Measurements from ENCODE around the gene RND1. TPM values are rescaled to one million over a fixed set of nuclear protein-coding genes. Genes with fewer than 3 reads are reported as not detected.

RND1 gene
- polyA plus RNA-seq, 2 of the 4 experiments (the other 2 are of a cell fraction), result 26.5 to 37.8 TPM

DNA sequence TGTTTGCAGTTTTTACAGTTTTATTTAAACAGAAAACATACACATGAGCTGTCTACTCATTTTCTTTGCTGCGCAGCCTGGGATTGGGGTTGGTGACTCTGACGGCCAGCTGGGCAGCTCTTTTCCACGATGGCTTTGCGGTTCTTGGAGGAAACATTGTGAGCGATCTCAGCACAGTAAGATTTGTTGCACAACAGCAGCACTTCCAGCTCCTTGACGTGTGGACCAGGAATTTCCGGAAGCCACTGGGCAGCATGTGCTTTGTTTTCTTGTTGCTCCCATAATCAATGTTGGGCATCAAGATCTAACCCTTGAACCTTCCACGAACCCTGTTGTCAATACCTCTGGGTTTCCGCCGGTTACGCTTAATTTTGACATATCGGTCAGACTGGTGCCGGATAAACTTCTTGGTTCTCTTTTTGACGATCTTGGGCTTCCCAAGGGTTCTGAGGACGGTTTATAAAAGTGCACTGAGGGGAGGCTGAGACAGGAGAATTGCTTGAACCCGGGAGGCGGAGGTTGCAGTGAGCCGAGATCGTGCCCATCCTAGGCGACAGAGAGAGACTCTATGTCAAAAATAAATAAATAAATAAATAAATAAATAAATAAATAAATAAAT, 37.8 kb upstream of the RND1 start:
- ChIA-PET POLR2A (interaction anchor here (0.9 to 1.4 kb wide), 3 partner anchors 38 to 54 kb away, joined by 3 to 12 read pairs (median 5); partner anchors contain the start of genes ARF3, DDX23 and RND1), CTCF (interaction anchor here (0.6 to 6.8 kb wide), 32 partner anchors 9 to 456 kb away, joined by 3 to 107 read pairs (median 6); partner anchors contain the start of genes ARF3, DDX23, FKBP11 and WNT1)
- peaks cover 14% of the 10 kb centered on the region; the same call in 2 of the 3 replicates for H3K4me1 ChIP-seq
- H3K9me3 ChIP-seq, result no peaks in the 10 kb centered on the region
- FAIRE-seq (no peak), ATAC-seq (no peak), DNase-seq (ENCODE audit: low read depth in 1 of 2, low spot score in 1 of 2) (no peak)
- 46% methylated on average over 20 of the region's 20 CpGs for WGBS (ENCODE audit: missing lambda C conversion rate)
- H3K4me3 ChIP-seq, result peak overlapping the region; percentile 52
- peak overlapping the region in 1 of 2 experiments; percentile 44; a peak in 2 of 6 replicates for H3K27ac ChIP-seq
- H3K4me2 ChIP-seq, result peak overlapping the region; percentile 89
- 0 out of 4 replicates have a peak, but pooled peaks of 1 of the 2 experiments have one; percentile 15 for TF ChIP-seq CEBPB (IDR thresholded peaks at IDR 0.05)
- no peak for TF ChIP-seq FOSB (CRISPR knock-in tag; IDR thresholded peaks at IDR 0.05)
- TF ChIP-seq ZC3H11A (IDR thresholded peaks at IDR 0.05), result peak; percentile 100

GRCh38 chr12:48901278-48901677, 35.6 kb upstream of the RND1 start:
- DNase-seq (ENCODE audit: low read depth in 1 of 2, low spot score in 1 of 2) (no peak), ATAC-seq (peak; percentile 17 to 51; a peak in 2 of 6 replicates), FAIRE-seq (no peak)
- Histone ChIP-seq H3K9me3 (no peaks in the 10 kb centered on the region), H3K4me1 (0 out of 3 replicates have a peak, but pooled peaks cover 4% of the 10 kb centered on the region), H3K27ac (no peak overlapping the region), H3K4me3 (no peak overlapping the region), H3K4me2 (no peak overlapping the region)
- 76% methylated on average over 2 of the region's 2 CpGs for WGBS (ENCODE audit: missing lambda C conversion rate)
- ChIA-PET CTCF (interaction anchor here (0.6 to 6.8 kb wide), 12 partner anchors 11 to 1164 kb away, joined by 3 to 107 read pairs (median 3); partner anchors contain the start of genes DDX23, FKBP11 and RND1), POLR2A (interaction anchor here (0.7 to 3.1 kb wide), 2 partner anchors 13 to 36 kb away, joined by 11 to 19 read pairs; partner anchors contain the start of gene RND1)
- TF ChIP-seq HOXB13 (CRISPR knock-in tag; IDR thresholded peaks at IDR 0.05; ENCODE audit: low read depth), result no peak
- TF ChIP-seq FOXS1 (CRISPR knock-in tag; IDR thresholded peaks at IDR 0.05), result no peak
- TF ChIP-seq PHF8 (IDR thresholded peaks at IDR 0.05; ENCODE audit: borderline replicate concordance, low read depth), result no peak
- TF ChIP-seq ESRRA (IDR thresholded peaks at IDR 0.05; ENCODE audit: borderline replicate concordance, low read length), result no peak
- no peak for TF ChIP-seq CBX2 (IDR thresholded peaks at IDR 0.05; ENCODE audit: borderline replicate concordance, low read depth)
- no peak for TF ChIP-seq FOSB (CRISPR knock-in tag; IDR thresholded peaks at IDR 0.05)
- no peak for TF ChIP-seq EHF (CRISPR knock-in tag; IDR thresholded peaks at IDR 0.05)
- no peak for TF ChIP-seq ZNF302 (CRISPR knock-in tag; IDR thresholded peaks at IDR 0.05)
- no peak for TF ChIP-seq ELK1 (IDR thresholded peaks at IDR 0.05; ENCODE audit: low read depth, low read length)
- no peak for TF ChIP-seq EP300 (IDR thresholded peaks at IDR 0.05)
- TF ChIP-seq ZSCAN20 (CRISPR knock-in tag; IDR thresholded peaks at IDR 0.05), result no peak
- TF ChIP-seq, protein P1, sequence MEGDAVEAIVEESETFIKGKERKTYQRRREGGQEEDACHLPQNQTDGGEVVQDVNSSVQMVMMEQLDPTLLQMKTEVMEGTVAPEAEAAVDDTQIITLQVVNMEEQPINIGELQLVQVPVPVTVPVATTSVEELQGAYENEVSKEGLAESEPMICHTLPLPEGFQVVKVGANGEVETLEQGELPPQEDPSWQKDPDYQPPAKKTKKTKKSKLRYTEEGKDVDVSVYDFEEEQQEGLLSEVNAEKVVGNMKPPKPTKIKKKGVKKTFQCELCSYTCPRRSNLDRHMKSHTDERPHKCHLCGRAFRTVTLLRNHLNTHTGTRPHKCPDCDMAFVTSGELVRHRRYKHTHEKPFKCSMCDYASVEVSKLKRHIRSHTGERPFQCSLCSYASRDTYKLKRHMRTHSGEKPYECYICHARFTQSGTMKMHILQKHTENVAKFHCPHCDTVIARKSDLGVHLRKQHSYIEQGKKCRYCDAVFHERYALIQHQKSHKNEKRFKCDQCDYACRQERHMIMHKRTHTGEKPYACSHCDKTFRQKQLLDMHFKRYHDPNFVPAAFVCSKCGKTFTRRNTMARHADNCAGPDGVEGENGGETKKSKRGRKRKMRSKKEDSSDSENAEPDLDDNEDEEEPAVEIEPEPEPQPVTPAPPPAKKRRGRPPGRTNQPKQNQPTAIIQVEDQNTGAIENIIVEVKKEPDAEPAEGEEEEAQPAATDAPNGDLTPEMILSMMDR (IDR thresholded peaks at IDR 0.05), result no peak
- TF ChIP-seq, protein P2, sequence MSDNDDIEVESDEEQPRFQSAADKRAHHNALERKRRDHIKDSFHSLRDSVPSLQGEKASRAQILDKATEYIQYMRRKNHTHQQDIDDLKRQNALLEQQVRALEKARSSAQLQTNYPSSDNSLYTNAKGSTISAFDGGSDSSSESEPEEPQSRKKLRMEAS (IDR thresholded peaks at IDR 0.05), result no peak
- TF ChIP-seq TP53 (CRISPR knock-in tag; IDR thresholded peaks at IDR 0.05), result no peak
- TF ChIP-seq NFE2L2 (conservative IDR thresholded peaks at IDR 0.05; ENCODE audit: low read length), result no peak

GRCh38 chr12:48899651-48900050, 34.0 kb upstream of the RND1 start:
- 78% methylated on average over 2 of the region's 2 CpGs for WGBS (ENCODE audit: missing lambda C conversion rate)
- ChIA-PET CTCF (interaction anchor here (0.6 to 6.8 kb wide), 6 partner anchors 9 to 237 kb away, joined by 3 to 107 read pairs (median 16); partner anchors contain the start of gene DDX23), POLR2A (interaction anchor here (3.1 kb wide), 1 partner anchor 34 kb away, joined by 19 read pairs; the partner anchor contains the start of gene RND1)
- no peak overlapping the region for H3K27ac ChIP-seq
- 0 out of 3 replicates have a peak, but pooled peaks cover 4% of the 10 kb centered on the region for H3K4me1 ChIP-seq
- H3K9me3 ChIP-seq, result no peaks in the 10 kb centered on the region
- no peak overlapping the region for H3K4me2 ChIP-seq
- no peak overlapping the region for H3K4me3 ChIP-seq
- DNase-seq (ENCODE audit: low read depth in 1 of 2, low spot score in 1 of 2) (no peak), ATAC-seq (no peak), FAIRE-seq (no peak)
- TF ChIP-seq KDM1A (IDR thresholded peaks at IDR 0.05; ENCODE audit: low read depth) (no peak), GATA3 (IDR thresholded peaks at IDR 0.05; ENCODE audit: borderline replicate concordance) (no peak), HEYL (CRISPR knock-in tag; IDR thresholded peaks at IDR 0.05) (no peak), SMC3 (IDR thresholded peaks at IDR 0.05) (no peak), NPAS2 (CRISPR knock-in tag; IDR thresholded peaks at IDR 0.05; ENCODE audit: borderline replicate concordance) (no peak), RNF2 (IDR thresholded peaks at IDR 0.05; ENCODE audit: borderline replicate concordance, low read depth) (no peak), CBX2 (IDR thresholded peaks at IDR 0.05; ENCODE audit: borderline replicate concordance, low read depth) (no peak), POLR2AphosphoS2 (conservative IDR thresholded peaks at IDR 0.05; ENCODE audit: low read length) (no peak), ATOH8 (CRISPR knock-in tag; IDR thresholded peaks at IDR 0.05; ENCODE audit: low read depth) (no peak), CEBPB (IDR thresholded peaks at IDR 0.05) (no peak), MAFK (IDR thresholded peaks at IDR 0.05; ENCODE audit: partially characterized antibody) (no peak), ZC3H11A (IDR thresholded peaks at IDR 0.05) (no peak), ESRRA (IDR thresholded peaks at IDR 0.05; ENCODE audit: borderline replicate concordance, low read length) (no peak)
- TF ChIP-seq, protein P1 (IDR thresholded peaks at IDR 0.05), result no peak
